GM15510 (cell line): ENCODE data around the gene MIEN1.

Experiments used
- POLR2A ChIP-seq: IDR thresholded peaks from 3 replicates; pipeline ENCODE4 v1.6.1; 2011; ENCODE audit warnings: borderline replicate concordance; ENCODE audit not compliant: insufficient read length; ENCODE audit errors: extremely low read depth

MIEN1 gene

DNA sequence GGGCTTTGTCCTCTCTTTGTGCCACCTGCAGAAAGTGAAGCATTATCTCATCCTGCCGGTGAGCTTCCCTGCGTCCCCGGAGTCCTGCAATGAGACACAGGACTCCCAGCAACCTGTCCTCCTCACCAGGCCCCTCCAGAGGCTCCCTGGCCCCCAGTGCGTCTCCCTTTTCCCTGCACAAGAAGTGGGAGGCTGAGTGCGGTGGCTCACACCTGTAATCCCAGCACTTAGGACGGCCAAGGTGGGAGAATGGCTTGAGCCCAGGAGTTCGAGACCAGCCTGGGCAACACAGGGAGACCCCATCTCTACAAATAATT is 15.8 kb upstream of the MIEN1 start:
- no peak for TF ChIP-seq POLR2A

DNA sequence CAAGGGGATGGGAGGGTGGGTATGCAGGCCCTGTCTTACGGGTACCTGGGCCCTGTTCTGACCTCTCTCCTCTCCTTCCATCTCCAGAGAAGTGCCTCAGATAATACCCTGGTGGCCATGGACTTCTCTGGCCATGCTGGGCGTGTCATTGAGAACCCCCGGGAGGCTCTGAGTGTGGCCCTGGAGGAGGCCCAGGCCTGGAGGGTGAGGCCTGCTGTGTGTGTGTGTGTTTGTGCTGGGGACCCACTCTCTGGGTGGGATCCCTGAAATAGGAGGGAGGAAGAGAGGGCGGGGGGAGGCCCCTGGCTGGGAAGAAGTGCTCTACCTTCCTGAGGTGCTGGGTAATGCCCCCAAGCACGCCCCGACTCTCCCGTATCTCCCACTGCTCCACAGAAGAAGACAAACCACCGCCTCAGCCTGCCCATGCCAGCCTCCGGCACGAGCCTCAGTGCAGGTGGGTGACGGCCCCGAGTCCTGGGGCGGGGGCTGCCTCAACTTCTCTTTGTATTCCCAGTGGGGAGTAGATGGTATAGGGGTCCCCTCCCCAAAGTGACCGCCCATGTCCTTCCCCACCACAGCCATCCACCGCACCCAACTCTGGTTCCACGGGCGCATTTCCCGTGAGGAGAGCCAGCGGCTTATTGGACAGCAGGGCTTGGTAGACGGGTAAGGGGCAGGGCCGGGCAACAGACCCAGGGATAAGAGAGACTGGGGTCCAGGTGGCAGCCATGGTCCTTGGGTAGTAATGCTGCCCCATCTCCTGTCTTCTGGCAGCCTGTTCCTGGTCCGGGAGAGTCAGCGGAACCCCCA is 15.2 kb upstream of the MIEN1 start:
- TF ChIP-seq POLR2A: no peak

DNA sequence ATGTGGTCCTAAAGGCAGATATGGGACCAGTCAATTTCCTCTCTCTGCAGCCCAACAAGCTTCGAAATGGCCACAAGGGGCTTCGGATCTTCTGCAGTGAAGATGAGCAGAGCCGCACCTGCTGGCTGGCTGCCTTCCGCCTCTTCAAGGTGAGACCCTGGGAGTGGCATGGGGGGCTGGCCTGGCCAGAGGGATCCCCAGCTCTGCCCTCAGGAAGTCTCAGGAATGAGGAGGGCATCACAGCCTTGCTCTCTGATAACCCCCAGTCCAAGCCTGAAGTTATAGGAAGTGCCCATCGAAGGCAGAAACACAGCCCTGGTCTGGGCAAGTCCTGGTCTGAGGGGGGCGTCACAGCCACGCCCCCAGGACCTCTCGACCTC is 14.5 kb upstream of the MIEN1 start:
- TF ChIP-seq POLR2A: no peak

DNA sequence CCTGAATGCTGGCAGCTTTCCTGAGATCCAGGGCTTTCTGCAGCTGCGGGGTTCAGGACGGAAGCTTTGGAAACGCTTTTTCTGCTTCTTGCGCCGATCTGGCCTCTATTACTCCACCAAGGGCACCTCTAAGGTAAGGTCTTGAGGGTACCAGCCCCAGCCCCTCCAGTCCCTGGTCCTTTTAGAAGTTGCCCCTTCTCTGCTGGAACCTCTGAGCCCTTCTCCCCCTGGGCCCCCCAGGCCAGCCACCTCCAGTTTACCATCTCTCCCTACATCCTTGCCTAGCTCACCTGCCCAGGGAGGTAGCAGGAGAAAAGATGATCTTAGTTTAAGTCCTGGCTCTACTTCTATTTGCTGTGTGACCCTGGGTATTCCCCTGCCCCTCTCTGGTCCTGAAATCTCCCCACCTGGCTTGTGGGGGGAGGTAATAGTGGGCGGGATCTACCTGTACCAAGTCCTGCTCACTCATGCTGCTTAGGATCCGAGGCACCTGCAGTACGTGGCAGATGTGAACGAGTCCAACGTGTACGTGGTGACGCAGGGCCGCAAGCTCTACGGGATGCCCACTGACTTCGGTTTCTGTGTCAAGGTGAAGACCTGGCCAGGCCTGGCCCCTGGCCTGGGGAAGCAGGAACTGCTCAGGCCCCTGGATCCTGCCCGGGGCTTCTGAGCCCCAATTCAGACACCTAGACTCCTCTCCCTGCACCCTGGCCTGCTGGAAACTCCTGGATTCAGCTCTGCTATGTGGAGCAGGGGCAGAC is 13.9 kb upstream of the MIEN1 start:
- no peak for TF ChIP-seq POLR2A

DNA sequence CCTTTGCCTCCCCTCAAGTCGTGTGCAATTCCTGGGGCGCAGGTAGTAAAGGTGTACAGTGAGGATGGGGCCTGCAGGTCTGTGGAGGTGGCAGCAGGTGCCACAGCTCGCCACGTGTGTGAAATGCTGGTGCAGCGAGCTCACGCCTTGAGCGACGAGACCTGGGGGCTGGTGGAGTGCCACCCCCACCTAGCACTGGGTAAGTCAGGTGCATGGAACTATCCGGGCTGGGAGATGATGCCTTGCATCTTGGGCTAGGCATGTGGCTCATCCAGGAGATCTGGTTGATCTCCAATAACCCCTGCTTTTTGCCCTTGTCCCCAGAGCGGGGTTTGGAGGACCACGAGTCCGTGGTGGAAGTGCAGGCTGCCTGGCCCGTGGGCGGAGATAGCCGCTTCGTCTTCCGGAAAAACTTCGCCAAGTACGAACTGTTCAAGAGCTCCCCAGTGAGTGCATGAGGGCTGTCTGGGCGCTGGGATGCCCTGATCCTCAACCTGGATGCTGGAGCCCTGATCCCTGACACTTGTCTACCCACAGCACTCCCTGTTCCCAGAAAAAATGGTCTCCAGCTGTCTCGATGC is 12.6 kb upstream of the MIEN1 start:
- no peak for TF ChIP-seq POLR2A

DNA sequence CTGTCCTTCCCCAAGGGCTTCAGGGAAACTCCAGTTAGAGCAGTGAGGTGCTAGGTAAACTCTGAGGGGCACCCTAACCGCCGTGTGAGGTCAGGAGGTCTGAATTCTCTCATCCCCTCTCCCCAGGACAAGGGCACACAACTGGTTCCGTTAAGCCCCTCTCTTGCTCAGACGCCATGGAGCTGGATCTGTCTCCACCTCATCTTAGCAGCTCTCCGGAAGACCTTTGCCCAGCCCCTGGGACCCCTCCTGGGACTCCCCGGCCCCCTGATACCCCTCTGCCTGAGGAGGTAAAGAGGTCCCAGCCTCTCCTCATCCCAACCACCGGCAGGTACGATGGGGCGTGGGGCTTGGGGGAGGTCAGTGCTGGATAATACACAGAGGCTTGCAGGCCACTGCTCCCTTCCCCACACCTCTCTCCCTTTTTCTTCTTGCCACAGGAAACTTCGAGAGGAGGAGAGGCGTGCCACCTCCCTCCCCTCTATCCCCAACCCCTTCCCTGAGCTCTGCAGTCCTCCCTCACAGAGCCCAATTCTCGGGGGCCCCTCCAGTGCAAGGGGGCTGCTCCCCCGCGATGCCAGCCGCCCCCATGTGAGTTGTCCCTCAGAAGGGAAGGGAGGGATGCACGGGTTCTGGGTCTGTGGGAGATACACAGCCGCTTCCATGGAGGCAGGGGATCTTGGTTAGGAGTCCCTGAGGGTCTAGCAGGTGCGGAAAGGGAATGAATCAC is 12.0 kb upstream of the MIEN1 start:
- no peak for TF ChIP-seq POLR2A

DNA sequence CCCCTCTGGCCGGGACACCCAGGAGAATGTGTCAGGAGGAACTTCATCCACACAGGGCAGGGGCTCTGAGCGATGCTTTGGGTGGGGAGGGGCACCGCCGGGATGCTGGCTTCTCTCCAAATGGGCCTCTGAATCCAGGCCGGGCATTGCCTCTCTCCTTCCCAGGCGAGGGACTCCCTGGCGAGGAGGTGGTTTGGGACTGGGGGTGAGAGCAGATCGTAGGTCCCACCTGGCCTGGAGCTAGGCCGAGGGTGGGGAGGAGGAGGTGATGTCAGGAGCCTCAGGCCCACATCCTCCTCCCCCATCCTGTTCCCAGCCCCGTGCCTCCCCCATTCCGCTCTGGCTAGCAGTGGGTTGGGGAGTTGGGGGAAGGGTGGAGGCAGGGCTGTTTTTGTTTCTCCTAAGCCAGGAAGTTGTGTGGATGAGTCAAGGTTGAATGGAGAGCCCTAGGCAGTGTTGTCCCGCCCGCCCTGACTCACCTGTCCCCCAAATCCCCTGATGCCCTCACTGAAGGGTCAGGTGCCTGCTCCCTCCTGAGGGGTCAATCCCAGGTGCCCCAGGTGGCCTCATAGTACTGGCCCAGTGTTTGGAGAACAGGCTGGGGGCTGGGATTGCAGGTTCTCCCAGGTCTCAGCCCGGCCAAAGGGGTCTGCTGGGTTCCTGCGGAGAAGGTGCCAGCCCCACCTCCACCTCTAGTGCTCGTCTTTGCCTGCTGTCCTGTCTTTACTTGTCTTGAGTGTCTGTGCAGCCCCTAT is 10.2 kb upstream of the MIEN1 start:
- no peak for TF ChIP-seq POLR2A

DNA sequence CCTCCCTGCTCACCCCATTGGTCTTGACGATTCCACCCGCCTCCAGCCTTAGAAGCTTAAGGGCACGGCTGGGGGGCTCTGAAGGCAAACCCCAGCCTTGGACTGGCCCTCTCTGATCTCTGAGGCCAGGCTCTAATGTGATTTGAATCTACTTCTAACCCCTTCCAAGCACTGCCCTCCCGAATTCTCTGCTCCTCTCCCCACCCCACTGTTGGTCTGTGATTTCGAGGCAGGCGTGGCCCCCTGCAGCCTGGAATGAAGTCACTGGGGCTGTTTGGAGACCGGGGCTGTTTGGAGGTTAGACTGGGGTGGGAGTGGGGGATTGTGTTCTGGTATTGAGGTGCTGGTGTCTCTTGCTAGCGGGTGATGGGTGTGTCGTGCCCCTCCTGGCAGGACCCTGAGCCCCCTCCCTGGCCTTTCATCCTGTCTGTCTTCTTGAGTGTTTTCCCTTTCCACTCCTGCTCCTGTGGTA is 9.6 kb upstream of the MIEN1 start:
- no peak for TF ChIP-seq POLR2A

DNA sequence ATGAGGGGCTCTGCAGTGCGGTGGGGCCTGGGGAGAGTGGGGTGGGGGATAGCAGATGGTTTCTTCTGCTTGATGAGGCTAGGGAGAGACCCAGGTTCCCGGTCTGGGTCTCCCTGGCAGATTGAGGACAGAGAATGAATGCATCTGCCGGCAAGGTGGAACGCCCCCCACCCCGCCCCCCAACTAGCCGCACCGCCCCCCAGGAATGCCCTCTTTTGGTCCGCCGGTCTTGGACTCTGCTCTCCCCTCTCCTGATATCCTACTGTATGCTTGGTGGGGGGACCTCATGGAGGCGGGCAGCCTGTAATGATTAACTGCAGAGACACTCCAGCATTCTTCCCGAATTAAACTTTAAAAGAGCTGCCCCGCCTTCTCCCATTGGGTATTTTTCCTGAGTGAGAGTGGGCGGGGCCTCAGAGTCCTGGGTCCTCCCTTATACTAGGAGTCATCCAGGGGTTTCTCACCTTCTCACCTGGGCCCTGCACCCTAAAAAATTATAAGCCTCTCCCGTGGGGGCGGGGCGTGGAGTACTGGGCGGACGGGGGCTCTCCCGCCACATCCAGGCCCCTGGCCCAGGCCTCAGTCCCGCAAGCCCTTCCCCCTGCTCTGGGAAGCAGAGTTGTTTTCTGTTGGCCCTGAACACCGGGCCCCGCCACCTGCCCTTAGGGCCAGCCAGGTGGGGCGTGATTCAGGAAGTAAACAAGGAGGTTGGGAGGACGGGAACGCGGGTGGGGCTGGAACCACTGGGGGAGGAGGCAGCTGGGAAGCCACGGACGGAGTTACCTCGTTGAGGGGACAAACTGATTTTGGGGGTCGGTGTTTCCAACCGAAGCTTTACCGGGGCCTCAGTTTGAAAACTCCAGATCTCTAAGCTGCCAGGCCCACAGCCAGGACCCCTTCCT is 8.9 kb upstream of the MIEN1 start:
- TF ChIP-seq POLR2A: no peak

DNA sequence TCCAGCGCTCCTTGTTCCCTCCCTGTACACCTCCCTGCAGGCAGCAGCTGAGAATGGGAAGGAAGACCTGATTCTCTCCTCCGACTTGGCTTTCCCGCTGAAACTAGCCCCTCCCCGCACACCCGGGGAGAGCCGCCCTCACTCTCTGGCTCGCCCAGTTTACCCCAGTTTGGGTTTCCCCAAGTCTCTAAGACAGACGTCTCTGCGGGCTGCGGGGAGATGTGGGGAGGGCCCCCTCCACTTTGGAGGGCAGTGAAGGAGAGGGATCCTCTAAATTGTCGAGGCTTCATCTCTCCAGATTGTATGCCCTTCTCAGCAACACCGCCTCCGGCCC is 8.2 kb upstream of the MIEN1 start:
- TF ChIP-seq POLR2A: no peak

DNA sequence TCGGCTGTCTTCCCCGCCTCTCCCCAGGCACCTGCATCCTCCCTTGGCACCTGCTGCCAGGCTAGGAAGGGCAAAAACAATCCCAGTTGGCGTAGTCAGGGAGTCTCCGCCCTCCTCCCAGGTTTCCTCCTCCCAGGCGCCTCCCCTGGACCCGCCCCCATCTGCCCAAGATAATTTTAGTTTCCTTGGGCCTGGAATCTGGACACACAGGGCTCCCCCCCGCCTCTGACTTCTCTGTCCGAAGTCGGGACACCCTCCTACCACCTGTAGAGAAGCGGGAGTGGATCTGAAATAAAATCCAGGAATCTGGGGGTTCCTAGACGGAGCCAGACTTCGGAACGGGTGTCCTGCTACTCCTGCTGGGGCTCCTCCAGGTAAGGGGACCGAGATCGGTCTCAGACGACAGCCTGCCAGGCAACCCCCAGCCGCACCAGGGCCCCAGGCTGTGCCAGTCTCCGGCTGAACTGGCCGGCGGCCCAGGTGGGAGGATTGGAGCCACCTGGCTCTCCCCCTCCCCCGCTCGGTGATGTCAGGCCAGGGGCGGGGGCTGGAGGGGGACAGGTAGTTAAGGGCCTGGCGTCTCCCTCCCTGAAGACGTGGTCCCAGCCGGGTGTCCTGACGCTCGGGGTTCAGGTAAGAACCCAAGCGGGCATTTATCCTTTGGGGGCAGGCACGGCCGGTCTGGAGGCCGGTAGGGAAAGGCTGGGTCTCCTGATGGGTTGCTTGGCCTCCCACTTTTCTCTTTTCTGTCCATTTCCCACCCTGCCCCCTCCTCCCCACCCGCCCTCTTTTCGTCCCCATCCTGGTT is 7.6 kb upstream of the MIEN1 start, which contains the start of gene GRB7:
Gene GRB7, plus strand, starts transcription at position 179 of the 808 bp plus-strand sequence. CDS start 4,364 bp downstream, outside the sequence.
- no peak for TF ChIP-seq POLR2A

DNA sequence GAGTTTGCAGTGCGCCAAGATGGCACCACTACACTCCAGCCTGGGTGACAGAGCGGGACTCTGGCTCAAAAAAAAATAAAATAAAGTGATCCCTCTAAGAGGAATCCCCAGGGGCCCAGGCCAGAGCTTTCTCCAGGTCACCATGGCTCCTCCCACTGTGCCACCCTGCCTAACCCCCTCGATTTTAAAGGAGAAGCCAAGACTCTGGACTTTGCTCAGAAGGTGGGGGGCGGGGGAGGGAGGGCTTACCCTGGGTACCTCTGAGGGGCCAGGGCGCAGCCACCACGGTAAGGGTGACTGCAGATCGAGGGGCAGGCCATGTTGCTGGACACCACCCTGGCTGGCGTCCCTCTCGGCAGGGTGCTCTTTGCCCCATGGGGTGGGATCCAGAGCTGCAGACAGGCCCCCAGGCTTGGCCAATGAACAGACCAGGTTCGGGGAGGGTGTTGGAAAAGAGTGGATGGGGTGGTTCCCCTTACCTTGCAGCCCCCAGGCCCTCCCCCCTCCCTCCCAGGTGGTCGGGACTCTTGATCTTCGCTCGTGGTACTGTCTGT is 7.0 kb upstream of the MIEN1 start:
- no peak for TF ChIP-seq POLR2A
